ENCODE results near the gene HOGA1.
A peak's percentile ranks its signal among the peaks of the same experiment; 100 is the strongest.
"Not testable (repeated sequence)": the region's sequence is repeated elsewhere in the genome, so short reads cannot be mapped to it uniquely, and the experiment has no call there.

Gene HOGA1

GRCh38 chr10:97584060-97584797 lies at the start of gene HOGA1:
Gene HOGA1, plus strand, starts transcription at chr10:97584389. Its CDS starts 315 bp downstream, at chr10:97584704.
- DNase-seq, result peak; percentile 67

- no peak for DNase-seq
These were observed 49.3 kb upstream of the HOGA1 start for GRCh38 chr10:97534746-97535367.

- no peak for DNase-seq
These were observed 46.9 kb upstream of the HOGA1 start for GRCh38 chr10:97537186-97537869.

DNA sequence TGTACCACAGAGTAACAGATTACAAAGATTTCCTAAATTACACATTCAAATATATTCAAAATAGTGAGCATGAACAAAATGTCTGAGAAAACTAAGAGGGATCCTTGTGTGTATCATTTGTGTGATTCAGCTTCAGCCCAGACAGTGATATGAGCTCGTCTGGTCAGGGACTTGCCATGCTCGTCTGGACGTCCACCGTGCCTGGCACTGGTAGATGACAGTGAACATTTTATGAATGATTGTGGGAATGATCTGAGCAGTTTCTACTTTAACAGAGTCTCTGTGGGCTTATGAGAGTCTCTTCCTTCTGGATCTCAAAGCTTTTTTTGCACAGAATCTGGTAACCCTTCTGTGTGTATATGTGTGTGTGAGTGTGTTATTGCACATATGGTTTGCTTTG lies 45.8 kb upstream of the HOGA1 start:
- DNase-seq, result no peak

DNA sequence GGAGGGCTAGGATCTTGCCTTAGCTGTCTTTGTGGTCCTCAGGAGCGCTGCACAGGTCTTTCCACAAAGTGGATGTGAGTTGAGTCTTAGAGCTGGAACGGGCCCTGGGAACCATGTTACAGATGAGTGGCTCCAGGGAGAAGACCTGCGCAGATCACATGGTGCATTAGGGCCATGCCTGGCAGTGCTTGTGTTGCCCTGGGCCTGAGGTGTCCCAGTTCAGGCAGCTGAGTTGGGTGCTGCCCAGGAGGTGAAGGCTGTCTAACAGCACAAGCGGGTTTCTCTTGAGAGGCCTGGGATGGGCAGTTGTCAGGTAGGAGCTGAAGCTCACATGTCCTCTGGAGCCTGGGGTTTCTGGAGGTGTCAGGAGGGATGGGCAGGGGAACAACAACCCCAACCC lies 45.4 kb upstream of the HOGA1 start:
- DNase-seq, result no peak

GRCh38 chr10:97539523-97540200 lies 44.5 kb upstream of the HOGA1 start:
- no peak for DNase-seq

DNA sequence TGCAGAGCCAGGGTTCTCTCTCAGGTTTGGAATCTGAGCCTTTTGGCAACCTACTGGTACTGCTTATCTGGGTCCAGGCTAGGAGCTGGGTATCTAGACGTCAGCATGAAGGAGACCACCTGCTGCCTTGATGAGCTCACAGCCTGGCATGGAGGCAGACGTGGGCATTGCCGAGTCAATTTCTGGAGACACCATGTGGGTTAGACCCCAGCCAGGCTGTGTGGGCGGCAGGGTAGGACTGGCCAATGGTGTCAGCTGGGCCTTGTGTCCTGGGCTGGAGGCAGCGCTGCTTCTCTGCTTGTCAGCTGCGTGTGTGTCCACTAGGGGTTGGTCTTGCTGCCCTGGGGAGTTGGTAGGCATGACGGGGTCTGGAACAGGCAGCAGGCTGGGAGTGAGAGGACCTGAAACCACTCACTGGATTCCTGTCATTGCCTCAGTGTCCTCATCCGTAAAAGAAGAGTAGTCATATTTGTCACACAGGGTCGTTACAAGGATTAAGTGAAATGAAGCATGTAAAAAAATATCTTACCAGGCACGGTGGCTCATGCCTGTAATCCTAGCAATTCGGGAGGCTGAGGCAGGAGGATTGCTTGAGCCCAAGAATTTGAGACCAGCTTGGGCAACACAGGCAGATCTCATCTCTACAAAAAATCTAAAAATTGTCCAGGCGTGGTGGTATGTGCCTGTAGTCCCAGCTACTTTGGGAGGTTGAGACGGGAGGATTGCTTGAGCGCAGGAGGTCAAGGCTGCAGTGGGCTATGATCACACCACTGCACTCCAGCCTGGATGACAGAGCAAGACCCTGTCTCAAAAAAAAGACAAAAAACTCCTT lies 43.3 kb upstream of the HOGA1 start:
- no peak for DNase-seq

DNA sequence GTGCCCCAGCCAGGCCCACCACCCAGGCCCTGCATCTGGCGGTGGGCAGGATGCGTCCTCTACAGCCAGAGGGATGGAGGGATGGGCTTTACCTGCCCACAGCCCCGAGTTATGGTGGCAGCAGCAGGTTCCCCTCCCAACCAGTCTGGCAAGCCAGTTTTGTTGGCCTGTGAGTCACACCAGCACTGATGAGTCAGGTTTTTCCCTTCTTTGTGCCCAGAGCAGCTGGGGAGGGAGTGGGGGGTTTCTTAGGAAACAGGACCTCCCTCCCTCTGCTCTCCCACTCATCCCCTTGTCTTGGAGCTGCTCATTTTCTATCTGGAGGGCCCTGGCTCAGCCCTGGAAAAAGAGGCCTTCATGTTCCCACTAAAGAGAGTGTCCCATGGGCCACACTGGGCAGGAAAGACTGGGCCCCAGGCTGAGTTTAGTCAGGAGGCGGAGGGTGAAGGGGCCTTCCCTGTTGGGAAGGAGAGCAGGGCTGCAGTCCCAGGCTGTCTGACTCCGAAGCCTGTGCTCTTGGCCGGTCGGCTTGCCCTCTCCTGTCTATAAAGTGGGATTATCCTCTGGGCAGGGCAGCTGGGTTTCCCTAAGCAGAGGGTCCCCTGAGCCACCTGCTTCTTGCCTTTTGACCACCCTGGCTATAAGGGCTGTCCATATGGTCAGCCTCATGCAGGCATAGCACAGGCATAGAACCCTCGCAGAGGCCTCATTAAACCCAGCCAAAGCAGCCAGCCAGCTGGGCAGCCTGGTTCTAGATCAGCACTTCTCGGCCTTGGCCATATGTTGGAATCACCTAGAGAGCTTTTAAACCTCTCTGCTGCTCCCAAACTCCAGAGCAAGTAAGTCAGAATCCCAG lies 41.8 kb upstream of the HOGA1 start:
- DNase-seq, result peak; percentile 55

DNA sequence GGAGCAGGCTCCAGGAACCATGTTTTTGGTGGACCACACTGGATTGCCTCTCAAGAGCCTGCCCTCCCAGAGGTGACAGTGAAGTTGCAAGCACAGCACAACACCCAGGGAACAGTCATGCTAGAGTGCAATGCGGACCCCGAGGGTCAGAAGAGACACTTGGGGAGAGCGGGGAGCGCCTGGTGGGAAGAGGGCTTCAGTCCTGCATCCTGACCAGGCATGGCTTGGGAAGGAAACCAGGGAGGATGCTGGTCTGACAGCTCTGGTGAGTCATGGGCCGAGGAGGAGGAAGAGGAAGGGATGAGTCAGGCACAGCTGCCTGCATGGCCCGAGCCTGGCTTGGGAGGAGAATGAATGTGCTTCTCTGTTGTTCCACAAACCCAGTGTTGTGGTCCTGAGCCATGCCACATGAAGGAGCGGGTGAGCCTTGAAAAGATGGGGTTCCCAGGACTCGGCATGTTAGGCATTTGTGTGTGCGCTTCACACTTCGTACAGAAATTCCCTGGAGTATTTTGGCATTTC lies 41.1 kb upstream of the HOGA1 start:
- no peak for DNase-seq

- DNase-seq, result no peak
These were observed 37.5 kb upstream of the HOGA1 start for GRCh38 chr10:97546456-97547270.

DNA sequence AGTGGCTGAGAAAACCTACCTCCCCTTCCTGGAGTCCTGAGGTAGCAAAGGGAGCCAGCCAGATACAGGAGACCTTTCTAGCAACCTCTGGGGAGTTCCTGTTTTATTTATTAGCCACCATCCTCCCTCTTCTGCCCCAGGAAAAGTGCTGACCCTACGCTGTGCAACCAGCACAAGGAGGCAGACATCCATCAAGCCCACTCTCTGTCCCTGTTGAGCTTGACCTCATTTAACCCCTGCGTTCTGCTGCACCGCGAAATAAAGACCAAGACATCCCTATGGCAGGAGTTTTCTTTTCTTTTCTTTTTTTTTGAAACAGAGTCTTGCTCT lies 37.0 kb upstream of the HOGA1 start:
- no peak for DNase-seq

- no peak for DNase-seq
These were observed 36.2 kb upstream of the HOGA1 start for GRCh38 chr10:97547962-97548361.

DNA sequence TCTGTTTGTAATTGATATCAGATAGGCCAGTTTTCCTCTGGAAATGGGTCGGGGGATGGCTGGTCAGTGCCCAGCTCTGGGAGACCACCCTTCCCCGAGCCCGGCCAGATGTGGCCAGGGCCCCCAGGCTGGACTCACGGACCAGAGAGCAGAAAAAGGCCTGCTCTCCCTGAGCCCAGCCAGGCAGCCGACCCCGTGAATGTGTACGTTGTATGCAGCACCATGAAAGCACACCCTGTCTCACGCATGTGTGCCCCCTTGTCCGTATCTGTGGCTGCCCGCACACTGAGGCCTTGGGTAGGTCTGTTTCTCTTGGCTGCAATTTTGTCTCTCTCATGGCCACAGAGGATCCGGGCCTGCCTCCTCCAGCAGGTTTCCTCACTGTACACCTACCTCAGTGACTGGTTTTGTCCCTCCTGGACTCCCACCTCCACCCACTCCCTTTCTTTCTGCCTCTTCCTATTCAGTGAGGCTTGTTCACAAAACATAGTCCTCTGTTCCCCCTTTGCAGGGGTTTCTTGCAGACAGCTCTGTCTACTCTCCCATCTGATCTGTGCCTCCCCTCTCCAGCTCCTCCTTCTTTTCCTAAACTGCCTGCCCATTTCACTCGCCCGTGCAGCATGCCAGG lies 35.2 kb upstream of the HOGA1 start:
- no peak for DNase-seq

DNA sequence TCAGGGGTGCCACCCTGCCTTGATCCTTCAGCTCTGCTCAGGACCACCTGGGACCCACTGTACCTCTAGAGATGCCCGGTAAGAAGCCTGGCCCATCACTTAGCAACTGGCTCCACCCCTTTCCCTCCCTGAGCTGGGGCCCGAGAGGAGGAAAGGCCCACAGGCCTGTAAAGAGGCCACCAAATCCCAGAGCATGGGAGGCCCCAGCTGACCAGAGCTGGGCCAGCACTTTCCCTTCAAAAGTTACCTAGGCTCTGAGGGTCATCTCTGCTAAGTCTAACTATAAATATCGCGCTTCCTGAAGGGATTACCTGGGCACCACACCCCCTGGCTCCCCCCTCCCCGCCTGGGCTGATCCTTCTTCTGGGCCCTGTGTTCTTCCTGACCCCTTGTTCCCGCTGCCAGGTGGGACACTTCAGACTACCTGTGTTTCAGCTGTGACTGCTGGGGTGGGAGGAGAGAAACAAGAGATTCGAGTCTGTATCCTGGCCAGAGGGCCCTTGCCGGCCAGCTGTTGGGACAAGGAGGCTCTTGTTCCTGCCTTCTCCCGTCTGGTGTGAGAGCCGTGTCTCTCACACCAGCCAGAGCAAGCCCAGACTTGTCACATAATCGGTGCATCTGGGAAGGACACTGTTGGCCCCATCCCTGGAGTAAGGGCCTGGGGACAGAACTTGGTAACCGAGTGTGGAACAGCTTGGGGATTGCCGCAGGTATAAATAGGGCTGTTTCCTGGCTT lies 34.4 kb upstream of the HOGA1 start:
- peak; percentile 60 for DNase-seq

DNA sequence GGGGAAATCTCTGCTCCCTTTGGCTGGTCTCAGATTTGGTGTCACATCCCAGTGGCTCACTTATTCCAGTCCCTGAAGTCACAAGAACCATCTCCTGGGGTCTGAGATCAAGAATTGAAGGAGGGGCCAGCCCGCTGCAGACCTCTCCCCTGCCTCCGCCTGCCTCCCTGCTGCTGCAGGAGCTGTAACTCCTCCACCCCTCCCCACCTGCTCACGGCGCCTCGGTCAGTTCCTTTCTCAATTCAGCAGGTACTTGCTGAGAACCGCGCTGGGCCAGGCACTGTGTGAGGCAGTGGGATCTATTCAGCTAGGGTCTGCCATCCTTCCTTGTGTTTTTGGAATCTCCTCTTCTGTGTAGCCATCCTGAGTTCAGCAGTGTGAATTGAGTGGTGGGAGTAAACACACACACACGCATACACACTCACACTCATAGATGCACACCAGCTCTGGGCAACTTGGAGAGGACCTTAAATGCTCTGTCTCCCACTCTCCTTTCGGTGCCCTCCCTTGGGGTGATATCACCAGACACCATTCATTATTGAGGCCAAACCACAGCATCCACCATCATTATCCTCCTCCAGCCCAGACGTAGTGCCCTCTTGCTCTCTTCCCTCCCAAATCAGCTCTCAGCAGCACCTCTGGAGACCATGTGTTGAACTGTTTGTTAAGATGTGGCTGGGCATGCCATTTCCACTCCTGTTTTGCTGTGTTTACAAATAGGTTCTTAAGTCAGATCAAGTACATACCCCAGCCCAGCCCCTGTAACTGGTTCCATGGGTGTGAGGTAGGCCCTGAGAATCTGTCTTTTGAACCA lies 33.6 kb upstream of the HOGA1 start:
- DNase-seq, result no peak

DNA sequence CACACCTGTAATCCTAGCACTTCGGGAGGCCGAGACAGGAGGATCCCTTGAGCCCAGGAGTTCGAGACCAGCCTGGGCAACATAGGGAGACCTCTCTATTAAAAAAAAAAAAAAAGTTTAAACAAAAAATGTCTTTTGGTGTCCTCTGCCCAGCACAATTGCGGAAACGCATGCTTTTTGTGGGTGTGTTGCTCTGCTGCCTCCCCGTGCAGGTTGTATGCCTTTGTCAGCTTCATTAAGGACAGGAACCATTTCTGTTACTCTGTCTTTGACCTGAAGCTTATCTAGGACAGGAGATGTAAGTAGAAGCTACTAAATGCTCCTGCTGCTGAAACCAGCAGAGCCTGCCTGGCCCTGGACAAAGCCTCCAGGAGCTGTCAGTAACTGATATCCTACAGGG lies 32.9 kb upstream of the HOGA1 start:
- DNase-seq, result no peak

DNA sequence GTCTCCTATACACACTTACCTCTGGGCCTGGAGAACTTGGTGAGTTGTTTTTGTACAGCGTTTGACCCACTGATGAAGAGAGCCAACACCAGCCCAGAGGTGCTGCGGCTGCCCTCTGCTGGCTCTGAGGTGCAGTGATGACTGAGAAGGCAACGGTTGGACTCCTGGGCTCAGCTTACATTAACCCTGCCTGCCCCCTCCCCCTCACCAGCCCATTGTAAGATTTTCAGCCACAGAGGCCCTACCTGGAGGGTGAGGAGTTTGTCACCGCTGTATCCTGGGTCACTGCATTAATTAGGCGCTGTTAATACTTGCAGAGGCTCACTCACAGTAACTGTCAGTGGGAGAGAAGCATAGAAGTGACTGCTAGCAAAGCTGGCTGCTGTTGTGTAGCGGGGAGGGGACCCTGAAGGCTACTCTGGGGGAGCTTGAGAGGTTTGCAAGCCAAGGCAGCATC lies 30.6 kb upstream of the HOGA1 start:
- peak; percentile 81 for DNase-seq

DNA sequence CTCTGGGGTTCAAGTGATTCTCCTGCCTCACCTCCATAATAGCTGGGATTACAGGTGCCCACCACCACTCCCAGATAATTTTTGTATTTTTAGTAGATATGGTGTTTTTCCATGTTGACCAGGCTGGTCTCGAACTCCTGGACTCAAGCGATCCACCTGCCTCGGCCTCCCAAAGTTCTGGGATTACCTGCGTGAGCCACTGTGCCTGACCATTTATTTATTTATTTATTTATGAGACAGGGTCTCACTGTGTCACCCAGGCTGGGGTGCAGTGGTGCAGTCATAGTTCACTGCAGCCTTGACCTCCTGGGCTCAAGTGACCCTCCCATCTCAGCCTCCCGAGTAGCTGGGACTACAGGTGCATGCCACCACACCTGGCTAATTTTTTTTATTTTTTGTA lies 29.9 kb upstream of the HOGA1 start:
- not testable (repeated sequence) for DNase-seq
